ENCODE results near the gene NPRL2.

The NPRL2 gene

GRCh38 chr3:50351323-50351697 is 735 bp upstream of the NPRL2 start:
- DNase-seq (ENCODE audit: low read depth in 2 of 2, low spot score in 1 of 2) = no peak

GRCh38 chr3:50350213-50350526 is 405 bp downstream of the NPRL2 start:
- no peak for DNase-seq (ENCODE audit: low read depth in 2 of 2, low spot score in 1 of 2)

DNA sequence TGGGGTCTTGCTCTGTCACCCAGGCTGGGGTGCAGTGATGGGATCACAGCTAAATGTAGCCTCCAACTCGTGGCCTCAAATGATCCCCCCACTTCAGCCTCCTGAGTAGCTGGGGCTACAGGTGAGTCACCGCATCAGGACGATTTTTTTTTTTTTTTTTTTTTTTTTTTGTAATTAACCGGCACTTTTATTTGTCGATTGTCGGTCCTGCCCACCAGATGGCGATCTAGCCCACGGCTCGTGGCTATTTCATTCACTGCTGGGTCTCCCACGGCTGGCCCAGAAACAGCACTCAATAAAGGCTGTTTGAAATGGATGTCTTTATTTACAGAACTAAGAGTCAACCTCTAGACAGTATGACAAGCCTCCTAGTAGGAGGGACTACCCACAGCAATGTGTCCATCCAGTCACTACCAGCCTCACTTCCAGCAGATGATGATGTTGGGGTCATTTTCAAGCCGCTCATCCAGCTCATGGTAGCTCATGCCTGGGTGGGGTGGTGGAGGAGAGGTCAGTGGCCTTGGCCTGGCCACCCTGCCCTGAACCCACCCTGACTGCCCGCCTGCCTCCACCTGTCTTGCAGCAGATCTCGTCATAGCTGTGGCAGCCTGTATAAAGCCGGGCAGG is 3.3 kb downstream of the NPRL2 start:
- DNase-seq (ENCODE audit: low read depth in 2 of 2, low spot score in 1 of 2) = peak in 1 of 2 donors; percentile 61

DNA sequence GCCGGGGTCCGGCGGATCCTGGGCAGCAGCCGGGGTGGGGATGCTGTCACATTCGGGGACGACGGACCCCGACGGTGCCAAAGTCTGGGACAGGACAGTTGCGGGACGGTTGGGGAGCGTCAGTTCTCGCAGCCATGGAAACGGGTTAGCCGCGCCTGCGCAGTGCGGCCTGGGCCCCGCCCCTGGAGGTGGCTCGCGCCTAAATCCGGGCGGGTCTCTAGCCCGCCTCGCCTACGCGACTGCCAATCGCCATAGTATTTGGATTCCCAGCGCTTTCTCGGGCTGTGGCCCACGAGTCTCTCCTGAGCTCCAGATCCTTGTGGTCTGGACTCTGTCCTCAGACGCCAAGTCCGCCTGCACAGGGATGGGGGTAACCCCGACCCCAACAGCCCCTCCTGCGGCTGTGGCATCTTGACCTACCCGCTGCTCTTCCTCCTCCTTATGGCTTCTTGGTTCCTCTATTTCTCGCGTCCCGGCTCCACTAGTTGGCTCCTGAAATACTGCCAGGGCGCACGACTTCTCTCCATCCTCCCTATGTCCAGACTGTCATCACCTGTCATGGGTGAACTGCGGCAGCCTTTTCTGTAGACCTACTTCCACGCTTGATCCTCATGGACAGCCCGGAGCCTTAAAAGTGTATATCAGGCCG is 4.9 kb downstream of the NPRL2 start, which contains the start of gene ZMYND10:
Gene ZMYND10 (minus strand): TSS at position 147 of the 649 bp plus-strand sequence. CDS start 153 bp downstream, outside the sequence.
- peak in 1 of 2 donors; percentile 60 for DNase-seq (ENCODE audit: low read depth in 2 of 2, low spot score in 1 of 2)

DNA sequence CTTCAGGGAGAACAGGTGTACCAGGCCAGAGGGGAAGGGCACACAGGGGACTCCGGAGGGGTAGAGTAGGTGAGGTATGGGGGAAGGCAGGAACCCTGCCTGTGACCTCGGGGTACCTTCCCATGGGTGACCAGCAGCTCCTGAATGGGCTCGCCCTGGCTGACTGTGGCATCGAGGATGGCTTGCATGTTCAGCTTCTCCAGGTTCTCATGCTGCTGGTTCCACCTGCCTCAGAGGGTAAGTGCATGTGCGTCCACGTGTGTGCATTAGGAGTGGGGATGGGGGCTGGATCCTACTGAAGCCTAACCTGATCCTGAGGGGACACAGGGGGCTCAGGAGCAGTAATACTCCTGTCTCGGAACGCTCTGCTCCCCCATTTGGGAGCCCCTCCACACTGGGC is 5.6 kb downstream of the NPRL2 start:
- DNase-seq (ENCODE audit: low read depth in 2 of 2, low spot score in 1 of 2) = no peak

DNA sequence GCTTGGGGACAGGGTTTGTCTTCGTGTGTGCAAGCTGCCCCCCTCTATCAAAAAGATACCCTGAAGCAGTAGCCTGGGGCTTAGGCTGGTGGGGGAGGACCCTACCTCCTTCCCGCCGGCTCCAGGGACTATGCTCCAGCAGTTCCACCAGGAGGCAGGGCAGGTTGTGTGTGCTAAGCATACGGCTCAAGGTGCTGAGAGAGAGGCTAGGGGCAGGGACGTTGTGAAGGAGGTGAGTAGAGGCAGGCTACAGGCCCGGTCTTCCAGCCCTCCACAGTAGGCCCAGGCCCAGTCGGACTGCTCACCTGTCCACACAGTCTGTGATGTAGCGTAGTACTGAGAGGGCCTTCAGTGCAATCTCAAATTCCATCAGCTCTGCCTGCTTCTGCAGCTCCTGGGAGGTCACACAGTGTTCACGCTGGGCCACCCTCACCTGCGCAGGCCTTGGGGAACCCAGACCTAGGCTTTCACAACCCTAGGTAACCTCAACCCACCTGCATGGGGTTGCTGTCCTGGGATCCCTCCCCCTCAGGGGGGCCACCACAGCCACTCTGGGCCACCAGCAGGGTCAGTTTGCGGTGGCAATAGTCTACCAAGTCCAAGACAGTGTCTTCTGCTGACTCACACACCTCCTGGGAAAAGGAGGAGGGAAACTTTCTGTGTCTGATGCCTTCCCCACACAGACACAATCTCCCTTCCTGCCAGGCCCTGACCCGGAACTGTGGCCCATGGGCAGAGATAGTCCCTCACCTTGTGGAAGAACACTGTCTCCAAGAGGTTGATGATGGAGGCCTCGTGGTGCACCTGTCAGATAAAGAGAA is 7.6 kb downstream of the NPRL2 start:
- DNase-seq (ENCODE audit: low read depth in 2 of 2, low spot score in 1 of 2) = no peak

GRCh38 chr3:50341996-50342650 is 8.5 kb downstream of the NPRL2 start:
- DNase-seq (ENCODE audit: low read depth in 2 of 2, low spot score in 1 of 2) = no peak

GRCh38 chr3:50341537-50341936 is 9.0 kb downstream of the NPRL2 start:
- no peak for DNase-seq (ENCODE audit: low read depth in 2 of 2, low spot score in 1 of 2)

- DNase-seq (ENCODE audit: low read depth in 2 of 2, low spot score in 1 of 2) = no peak
Measured at GRCh38 chr3:50340448-50341329, 9.9 kb downstream of the NPRL2 start, which contains the start of gene RASSF1. Gene RASSF1, minus strand, starts transcription at chr3:50340836. Its CDS starts 31 bp downstream, at chr3:50340805.

- DNase-seq (ENCODE audit: low read depth in 2 of 2, low spot score in 1 of 2) = no peak
Measured at GRCh38 chr3:50340147-50340447, 10.5 kb downstream of the NPRL2 start.

- DNase-seq (ENCODE audit: low read depth in 2 of 2, low spot score in 1 of 2) = no peak
Measured at GRCh38 chr3:50339485-50340146, 11.0 kb downstream of the NPRL2 start.

DNA sequence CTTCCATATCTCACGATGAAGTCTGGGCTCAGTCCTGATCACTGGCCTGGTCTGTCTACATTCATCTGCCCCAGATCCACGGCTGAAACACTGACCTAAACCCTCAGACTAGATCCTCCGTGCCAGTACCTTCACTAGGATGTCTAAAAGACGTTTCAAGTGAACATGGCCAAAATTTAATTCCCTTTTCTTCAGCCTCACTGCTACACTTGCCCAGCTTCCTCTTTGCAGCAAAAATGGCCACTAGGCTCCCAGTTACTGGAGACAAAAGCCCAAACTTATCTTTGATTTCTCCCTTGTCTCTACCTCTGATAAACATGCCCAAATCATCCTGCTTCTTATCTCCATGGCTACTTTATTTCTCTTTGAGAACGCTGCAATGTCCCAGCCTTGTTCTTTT is 11.6 kb downstream of the NPRL2 start:
- DNase-seq (ENCODE audit: low read depth in 2 of 2, low spot score in 1 of 2) = no peak

GRCh38 chr3:50337175-50337861 is 13.3 kb downstream of the NPRL2 start:
- DNase-seq (ENCODE audit: low read depth in 2 of 2, low spot score in 1 of 2) = peak; percentile 77 to 81

DNA sequence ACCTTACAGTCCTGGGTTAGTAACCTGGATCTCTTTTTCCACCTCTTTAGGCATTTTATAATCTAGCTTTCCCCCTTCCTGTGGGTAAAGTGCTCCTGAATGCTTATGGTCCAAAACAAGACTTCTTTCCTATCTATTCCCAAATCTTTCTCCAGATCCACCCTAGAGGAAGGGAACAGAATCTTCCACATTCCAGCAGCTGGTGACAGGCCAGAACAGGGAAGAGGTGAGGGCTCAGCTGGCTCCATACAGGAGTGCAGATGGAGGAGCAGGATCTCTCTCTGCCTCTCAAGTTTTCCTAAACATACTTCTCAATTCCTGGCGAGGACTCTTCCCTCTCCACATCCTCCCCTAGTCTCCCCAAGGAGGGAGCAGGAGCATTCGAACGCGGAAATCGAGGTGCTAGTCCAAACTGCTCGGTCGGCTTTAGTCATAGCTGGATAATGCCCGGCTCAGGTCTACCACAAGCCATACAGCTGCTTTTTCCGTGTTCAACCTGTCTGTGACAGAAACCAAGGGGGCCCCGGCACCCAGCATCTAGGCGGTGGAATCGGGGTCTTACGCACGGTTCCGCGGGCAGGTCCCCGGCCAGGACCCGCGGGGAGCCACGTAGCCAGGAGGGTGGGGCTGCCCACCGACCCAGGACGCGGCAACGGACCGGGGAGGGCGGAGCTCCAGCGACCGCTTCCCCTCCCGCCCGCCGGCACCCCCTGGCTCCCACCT is 14.0 kb downstream of the NPRL2 start:
- no peak for DNase-seq (ENCODE audit: low read depth in 2 of 2, low spot score in 1 of 2)

GRCh38 chr3:50334339-50335075 is 16.1 kb downstream of the NPRL2 start:
- no peak for DNase-seq (ENCODE audit: low read depth in 2 of 2, low spot score in 1 of 2)

DNA sequence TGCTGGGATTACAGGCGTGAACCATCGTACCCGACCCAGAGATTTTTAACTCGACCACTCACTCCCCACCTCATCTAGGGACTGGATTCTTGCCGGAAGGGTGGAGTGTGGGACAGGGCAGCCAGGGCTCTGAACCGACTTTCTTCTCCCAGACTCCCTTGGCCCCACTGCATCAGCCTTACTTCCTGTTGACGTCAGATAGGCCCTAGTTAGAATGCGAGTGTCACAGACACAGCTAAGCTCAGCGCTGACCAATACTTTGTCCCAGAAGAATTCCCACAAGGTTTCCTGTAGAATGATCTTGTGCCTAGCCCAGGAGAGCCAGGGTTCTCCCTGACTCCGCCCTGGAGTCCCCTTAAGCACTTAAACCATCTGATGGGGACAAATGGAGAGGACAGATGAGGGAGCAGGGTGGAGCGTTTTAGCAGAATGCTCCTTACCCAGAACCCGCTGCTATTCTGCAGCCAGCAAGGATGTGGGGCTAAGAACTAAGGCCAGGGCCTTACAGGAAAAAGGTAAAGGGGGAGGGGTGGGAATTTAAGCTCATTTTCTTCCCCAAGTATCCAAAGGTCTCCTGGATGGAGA is 16.7 kb downstream of the NPRL2 start:
- DNase-seq (ENCODE audit: low read depth in 2 of 2, low spot score in 1 of 2) = no peak

DNA sequence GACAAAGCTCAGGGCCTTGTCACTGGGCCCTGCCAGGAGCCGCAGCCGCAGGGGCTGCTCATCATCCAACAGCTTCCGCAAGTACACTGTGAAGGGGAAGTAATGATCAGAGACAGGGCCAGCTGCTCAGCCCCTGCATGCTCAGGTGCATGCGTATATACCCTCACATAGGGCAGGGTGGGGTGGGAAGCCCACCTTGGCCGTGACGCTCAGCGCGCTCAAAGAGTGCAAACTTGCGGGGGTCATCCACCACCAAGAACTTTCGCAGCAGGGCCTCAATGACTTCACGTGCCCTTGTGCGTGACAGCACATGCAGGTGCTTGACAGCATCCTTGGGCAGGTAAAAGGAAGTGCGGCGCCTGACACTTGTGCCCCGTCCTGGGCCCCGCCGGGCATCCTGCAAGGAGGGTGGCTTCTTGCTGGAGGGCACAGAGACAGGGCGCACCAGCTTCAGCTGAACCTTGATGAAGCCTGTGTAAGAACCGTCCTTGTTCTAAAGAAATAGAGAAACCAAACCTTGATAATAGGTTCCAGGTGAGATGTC is 19.1 kb downstream of the NPRL2 start:
- no peak for DNase-seq (ENCODE audit: low read depth in 2 of 2, low spot score in 1 of 2)

DNA sequence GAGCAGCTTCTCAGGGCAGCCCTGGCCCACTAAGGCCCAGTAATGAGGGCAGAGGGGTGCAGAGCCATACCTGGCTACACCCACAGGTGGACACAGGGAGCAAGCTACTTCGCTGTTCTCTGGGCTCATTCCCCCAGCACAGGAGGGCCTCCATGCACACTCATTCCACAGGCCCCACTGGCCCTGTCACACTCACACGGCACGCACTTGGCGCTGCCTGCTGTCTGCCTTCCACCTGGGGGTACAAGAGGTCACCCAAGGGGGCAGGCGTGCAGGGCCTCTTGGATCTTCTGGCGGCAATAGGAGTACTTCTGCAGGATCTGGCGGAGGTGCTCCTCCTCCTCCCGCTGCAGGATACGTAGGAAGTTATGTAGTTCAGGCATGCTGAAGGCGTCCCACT is 20.2 kb downstream of the NPRL2 start:
- no peak for DNase-seq (ENCODE audit: low read depth in 2 of 2, low spot score in 1 of 2)

Data from stimulated activated CD8-positive, alpha-beta memory T cell treated with anti-CD3 and anti-CD28 coated beads, Interleukin-4, amount 100 ng/mL, for 1 hour (primary cell).